Body of pancreas (tissue), 4 donors: ENCODE data around the gene OR2AP1. TPM values are rescaled to one million over a fixed set of nuclear protein-coding genes. Genes with fewer than 3 reads are reported as not detected.
A peak's percentile ranks its signal among the peaks of the same experiment; 100 is the strongest.

ENCODE experiments used
- ATAC-seq: fragments of 150-250 bp; one replicate; pipeline ENCODE4 v1.9.1; 2016
- DNase-seq, 4 donors: peaks; one replicate each; pipeline ENCODE4 v3.0.0-alpha.2; 2019
- H3K27ac ChIP-seq, 4 donors: fragments of 200-600 bp; sonication (generic); 1 replicate in 3 of 4; 2 replicates in 1 of 4; pipeline versions ENCODE4 v1.5.1 to v1.6.1; 2016 to 2019; ENCODE audit warnings: mild to moderate bottlenecking in 1 of 4, mixed read lengths in 1 of 4, moderate library complexity in 1 of 4
- H3K27me3 ChIP-seq, 2 donors: fragments of 200-600 bp; sonication (generic); one replicate each; pipeline ENCODE4 v1.6.0; 2016; ENCODE audit warnings: mild to moderate bottlenecking in 1 of 2
- H3K36me3 ChIP-seq, 2 donors: fragments of 200-600 bp; sonication (generic); replicated peaks in 1 of 2; 2 replicates each; pipeline ENCODE4 v1.5.1; 2016; ENCODE audit warnings: low read depth in 2 of 2; ENCODE audit not compliant: insufficient read depth in 1 of 2
- H3K4me1 ChIP-seq: fragments of 200-600 bp; sonication (generic); one replicate; pipeline ENCODE4 v1.6.0; 2016
- H3K4me3 ChIP-seq, 2 donors: fragments of 200-600 bp; sonication (generic); 1 replicate in 1 of 2; 2 replicates in 1 of 2; pipeline ENCODE4 v1.5.1; 2016 to 2019
- H3K9me3 ChIP-seq, 3 donors: fragments of 200-600 bp; sonication (generic); 1 replicate in 2 of 3; 2 replicates in 1 of 3; pipeline ENCODE4 v1.5.1; 2016
- CTCF ChIP-seq, 7 experiments: fragments of 450-650 bp in 4 of 7; fragments of 200-600 bp in 3 of 7; sonication (generic) in 3 of 7; IDR thresholded peaks; one replicate each; pipeline ENCODE4 v1.5.1; 2016 to 2019; ENCODE audit warnings: antibody characterized with exemption in 7 of 7
- POLR2A ChIP-seq, 3 donors: fragments of 450-650 bp; IDR thresholded peaks; one replicate each; pipeline ENCODE4 v1.6.1; 2016; ENCODE audit warnings: antibody characterized with exemption in 3 of 3, mild to moderate bottlenecking in 2 of 3
- WGBS, 2 donors: methylation state at CpG; one replicate each; pipeline ENCODE4 v1.1.5; 2017; 5-methylcytosine and 5-hydroxymethylcytosine counted together
- intact Hi-C: fragments of 100-400 bp; cut with DNase I; formaldehyde crosslinking; loops from one replicate; pipeline ENCODE4 v1.15.1; 2023
- total RNA-seq, 2 donors: library from RNA; depleted of rRNA; stranded (reverse); fragments of >200 nt; gene quantifications; one replicate each; pipeline ENCODE4 v1.1.0, GENCODE V29; 2016

The OR2AP1 gene
- total RNA-seq, 2 donors from 2014 or later, result not detected

GRCh38 chr12:55612646-55613045, 40.4 kb downstream of the OR2AP1 start:
- ATAC-seq, result no peak
- intact Hi-C loops, result no loop called here

GRCh38 chr12:55614764-55615163, 42.5 kb downstream of the OR2AP1 start:
- Histone ChIP-seq H3K36me3 (no peaks in the 10 kb centered on the region), H3K9me3 (peaks cover 0 to 18% (median 0%) of the 10 kb centered on the region in 3 donors), H3K27ac (no peak overlapping the region), H3K27me3 (no peaks in the 10 kb centered on the region), H3K4me1 (peaks cover 4% of the 10 kb centered on the region), H3K4me3 (no peak overlapping the region)
- intact Hi-C loops, result loop anchor here (5.0 kb wide), 1 partner anchor 422 kb away; no protein-coding TSS in a partner anchor
- no peak for TF ChIP-seq POLR2A (IDR thresholded peaks at IDR 0.05)
- no peak for TF ChIP-seq CTCF (IDR thresholded peaks at IDR 0.05)
- WGBS, 2 donors, result 86 to 97% methylated on average over 1 of the region's 1 CpG
- ATAC-seq (no peak), DNase-seq (no peak)

More at GRCh38 chr12:55612646-55613045, 40.4 kb downstream of the OR2AP1 start:
- H3K36me3 ChIP-seq, result no peaks in the 10 kb centered on the region
- TF ChIP-seq POLR2A (IDR thresholded peaks at IDR 0.05) (no peak), CTCF (IDR thresholded peaks at IDR 0.05) (no peak)
- DNase-seq, result no peak
- no peaks in the 10 kb centered on the region for H3K4me1 ChIP-seq
- H3K4me3 ChIP-seq, result no peak overlapping the region
- no peaks in the 10 kb centered on the region for H3K27me3 ChIP-seq
- WGBS, 2 donors, result 53 to 63% methylated on average over 2 of the region's 2 CpGs
- peaks cover 0 to 18% (median 0%) of the 10 kb centered on the region in 3 donors for H3K9me3 ChIP-seq
- H3K27ac ChIP-seq, result no peak overlapping the region

- H3K4me3 ChIP-seq, result no peak overlapping the region
- peak; percentile 89 for ATAC-seq
- WGBS, 2 donors, result 1 to 2% methylated on average over 6 of the region's 6 CpGs
- H3K4me1 ChIP-seq, result peaks cover 4% of the 10 kb centered on the region
- H3K27me3 ChIP-seq, result no peaks in the 10 kb centered on the region
- DNase-seq, result peak; percentile 41 to 78 (median 48)
- no peaks in the 10 kb centered on the region for H3K36me3 ChIP-seq
- TF ChIP-seq POLR2A (IDR thresholded peaks at IDR 0.05), result no peak
- TF ChIP-seq CTCF (IDR thresholded peaks at IDR 0.05), result peak; percentile 56 to 93 (median 88)
- intact Hi-C loops, result loop anchor here (5.0 kb wide), 1 partner anchor 427 kb away; no protein-coding TSS in a partner anchor
- H3K27ac ChIP-seq, result no peak overlapping the region
- peaks cover 0 to 18% (median 0%) of the 10 kb centered on the region in 3 donors for H3K9me3 ChIP-seq
Measured at GRCh38 chr12:55619354-55620138, 47.3 kb downstream of the OR2AP1 start.

GRCh38 chr12:55624056-55624455, 51.8 kb downstream of the OR2AP1 start:
- Histone ChIP-seq H3K27me3 (no peaks in the 10 kb centered on the region), H3K27ac (no peak overlapping the region), H3K36me3 (no peaks in the 10 kb centered on the region), H3K4me1 (peaks cover 4% of the 10 kb centered on the region), H3K9me3 (no peaks in the 10 kb centered on the region), H3K4me3 (no peak overlapping the region)
- no peak for DNase-seq
- ATAC-seq, result no peak
- TF ChIP-seq CTCF (IDR thresholded peaks at IDR 0.05) (no peak), POLR2A (IDR thresholded peaks at IDR 0.05) (no peak)
- intact Hi-C loops, result no loop called here

Other genes starting within 250 kb of the OR2AP1 start
- gene OR6C3, start 241.7 kb upstream of the OR2AP1 start, total RNA-seq, result not detected
- not detected for gene OR6C75, start 209.5 kb upstream of the OR2AP1 start, total RNA-seq
- not detected for gene OR6C65, start 171.9 kb upstream of the OR2AP1 start, total RNA-seq
- gene OR6C76, start 146.2 kb upstream of the OR2AP1 start, total RNA-seq, result not detected
- not detected for gene OR6C2, start 128.4 kb upstream of the OR2AP1 start, total RNA-seq
- gene OR6C70, start 102.3 kb upstream of the OR2AP1 start, total RNA-seq, result not detected
- gene OR6C68, start 80.1 kb upstream of the OR2AP1 start, total RNA-seq, result not detected
- gene OR6C4, start 22.9 kb upstream of the OR2AP1 start, total RNA-seq, result not detected
- gene OR10P1, start 64.4 kb downstream of the OR2AP1 start, total RNA-seq, result not detected
- 10 to 100 TPM; 11.4 to 52.1 TPM for gene ITGA7, start 135.4 kb downstream of the OR2AP1 start, total RNA-seq
- 100 to 1,000 TPM in 1 of 2 donors, 10 to 100 TPM in 1; 86.1 to 105 TPM for gene BLOC1S1, start 143.6 kb downstream of the OR2AP1 start, total RNA-seq
- 10 to 100 TPM in 1 of 2 donors, 1 to 10 TPM in 1; 4.2 to 20.4 TPM for gene RDH5, start 147.9 kb downstream of the OR2AP1 start, total RNA-seq
- 100 to 1,000 TPM; 341 to 511 TPM for gene CD63, start 156.5 kb downstream of the OR2AP1 start, total RNA-seq
- under 1 TPM; 0.33 to 0.78 TPM for gene GDF11, start 170.7 kb downstream of the OR2AP1 start, total RNA-seq
- 10 to 100 TPM; 23.1 to 51.7 TPM for gene SARNP, start 245.3 kb downstream of the OR2AP1 start, total RNA-seq
- gene ORMDL2, start 245.6 kb downstream of the OR2AP1 start, total RNA-seq, result 10 to 100 TPM in 1 of 2 donors, 1 to 10 TPM in 1; 6.0 to 12.5 TPM